H9 (cell line): ENCODE data around the gene CAMTA2. TPM values are rescaled to one million over a fixed set of nuclear protein-coding genes. Genes with fewer than 3 reads are reported as not detected.

Experiments
- DNase-seq: peaks from one replicate; pipeline ENCODE4 v3.0.0-alpha.2; 2017
- H2AFZ ChIP-seq: one replicate; pipeline ENCODE4 v1.6.1; 2013; ENCODE audit warnings: mild to moderate bottlenecking, low read length, control low read depth, moderate library complexity
- H2AK5ac ChIP-seq: 2 replicates; pipeline ENCODE4 v1.6.1; 2013; ENCODE audit warnings: low read length, control low read depth, mixed read lengths; ENCODE audit not compliant: insufficient read length
- H2BK120ac ChIP-seq: one replicate; pipeline ENCODE4 v1.6.1; 2013; ENCODE audit warnings: low read depth, mild to moderate bottlenecking, low read length, control low read depth, inconsistent platforms; ENCODE audit not compliant: poor library complexity, severe bottlenecking
- H2BK12ac ChIP-seq: 2 replicates; pipeline ENCODE4 v1.6.1; 2013; ENCODE audit warnings: low read length, control low read depth, mixed read lengths, low read depth; ENCODE audit not compliant: insufficient read length
- H2BK15ac ChIP-seq: 2 replicates; pipeline ENCODE4 v1.6.1; 2013; ENCODE audit warnings: low read depth, low read length, control low read depth
- H2BK20ac ChIP-seq: one replicate; pipeline ENCODE4 v1.6.1; 2013; ENCODE audit warnings: low read depth, mild to moderate bottlenecking, low read length, control low read depth, inconsistent platforms; ENCODE audit not compliant: poor library complexity, severe bottlenecking
- H2BK5ac ChIP-seq: 2 replicates; pipeline ENCODE4 v1.6.1; 2013; ENCODE audit warnings: low read length, control low read depth, mixed read lengths; ENCODE audit not compliant: insufficient read length
- H3K14ac ChIP-seq: 2 replicates; pipeline ENCODE4 v1.6.1; 2013; ENCODE audit warnings: low read length, control low read depth; ENCODE audit not compliant: insufficient read depth
- H3K18ac ChIP-seq: 2 replicates; pipeline ENCODE4 v1.6.1; 2013; ENCODE audit warnings: low read depth, mild to moderate bottlenecking, mixed read lengths, low read length, control low read depth; ENCODE audit not compliant: insufficient read length
- H3K23ac ChIP-seq: 2 replicates; pipeline ENCODE4 v1.6.1; 2013; ENCODE audit warnings: low read length, control low read depth, mixed read lengths, low read depth; ENCODE audit not compliant: insufficient read length
- H3K23me2 ChIP-seq: 2 replicates; pipeline ENCODE4 v1.6.1; 2013; ENCODE audit warnings: low read depth, mild to moderate bottlenecking, mixed read lengths, low read length, control low read depth; ENCODE audit not compliant: insufficient read length, poor library complexity, severe bottlenecking
- H3K27ac ChIP-seq: 2 replicates; pipeline ENCODE4 v1.5.1; 2013; ENCODE audit warnings: low read length, control low read depth, mixed read lengths, low read depth; ENCODE audit not compliant: insufficient read length
- H3K27me3 ChIP-seq: 2 replicates; pipeline ENCODE4 v1.6.1; 2013; ENCODE audit warnings: low read length, control low read depth, inconsistent platforms; ENCODE audit not compliant: insufficient read depth
- H3K4ac ChIP-seq: 2 replicates; pipeline ENCODE4 v1.6.1; 2013; ENCODE audit warnings: low read depth, mild to moderate bottlenecking, control low read depth, inconsistent platforms, low read length, moderate library complexity
- H3K4me1 ChIP-seq: 2 replicates; pipeline ENCODE4 v1.6.1; 2013; ENCODE audit warnings: low read length, control low read depth, inconsistent platforms; ENCODE audit not compliant: insufficient read depth
- H3K4me2 ChIP-seq: 2 replicates; pipeline ENCODE4 v1.6.1; 2013; ENCODE audit warnings: low read length, control low read depth, mixed read lengths; ENCODE audit not compliant: insufficient read length, insufficient read depth
- H3K56ac ChIP-seq: 2 replicates; pipeline ENCODE4 v1.6.1; 2013; ENCODE audit warnings: low read depth, mild to moderate bottlenecking, mixed read lengths, low read length, control low read depth; ENCODE audit not compliant: insufficient read length
- H3K79me1 ChIP-seq: 2 replicates; pipeline ENCODE4 v1.6.1; 2013; ENCODE audit warnings: low read depth, mild to moderate bottlenecking, moderate library complexity, low read length, control low read depth, inconsistent platforms; ENCODE audit not compliant: insufficient read depth, poor library complexity, severe bottlenecking
- H3K79me2 ChIP-seq: 2 replicates; pipeline ENCODE4 v1.6.1; 2013; ENCODE audit warnings: low read length, control low read depth, inconsistent platforms; ENCODE audit not compliant: insufficient read depth
- H3K9ac ChIP-seq: 2 replicates; pipeline ENCODE4 v1.6.1; 2013; ENCODE audit warnings: low read length, control low read depth, mixed read lengths; ENCODE audit not compliant: insufficient read length; ENCODE audit errors: extremely low read depth
- H3K9me3 ChIP-seq: one replicate; pipeline ENCODE4 v1.6.1; 2013; ENCODE audit warnings: low read depth, low read length, inconsistent platforms; ENCODE audit not compliant: control insufficient read depth
- H3T11ph ChIP-seq: one replicate; pipeline ENCODE4 v1.6.1; 2013; ENCODE audit warnings: mild to moderate bottlenecking, low read length, control low read depth, inconsistent platforms
- H4K20me1 ChIP-seq: one replicate; pipeline ENCODE4 v1.6.1; 2013; ENCODE audit not compliant: control insufficient read depth, insufficient read length, insufficient read depth
- H4K5ac ChIP-seq: 2 replicates; pipeline ENCODE4 v1.6.1; 2013; ENCODE audit warnings: low read depth, mild to moderate bottlenecking, mixed read lengths, low read length, control low read depth; ENCODE audit not compliant: insufficient read length
- H4K8ac ChIP-seq: replicated peaks from 2 replicates; pipeline ENCODE4 v1.6.1; 2013; ENCODE audit warnings: low read length, control low read depth, mixed read lengths, low read depth; ENCODE audit not compliant: insufficient read length
- H4K91ac ChIP-seq: 2 replicates; pipeline ENCODE4 v1.6.1; 2013; ENCODE audit warnings: low read depth, mild to moderate bottlenecking, moderate library complexity, mixed read lengths, low read length, control low read depth; ENCODE audit not compliant: insufficient read length
- H3K27ac Mint-ChIP-seq, 3 experiments: 2 replicates in 2 of 3; 3 replicates in 1 of 3; pipeline ENCODE4 v1.8.0; 2020 to 2021; ENCODE audit warnings: mixed read lengths in 3 of 3, mild to moderate bottlenecking in 1 of 3, moderate library complexity in 1 of 3
- H3K27me3 Mint-ChIP-seq: 2 replicates; pipeline ENCODE4 v1.8.0; 2021; ENCODE audit warnings: low read depth, mild to moderate bottlenecking, moderate library complexity, mixed read lengths
- H3K36me3 Mint-ChIP-seq, 3 experiments: 2 replicates in 2 of 3; 3 replicates in 1 of 3; pipeline ENCODE4 v1.8.0; 2020 to 2021; ENCODE audit warnings: low read depth in 3 of 3, mixed read lengths in 3 of 3; ENCODE audit not compliant: insufficient read depth in 1 of 3
- H3K4me1 Mint-ChIP-seq, 2 experiments: 2 replicates each; pipeline ENCODE4 v1.8.0; 2020; ENCODE audit warnings: mixed read lengths in 2 of 2
- H3K4me3 Mint-ChIP-seq, 2 experiments: 2 replicates in 1 of 2; 3 replicates in 1 of 2; pipeline ENCODE4 v1.8.0; 2020 to 2021; ENCODE audit warnings: mild to moderate bottlenecking in 2 of 2, mixed read lengths in 2 of 2, moderate library complexity in 1 of 2
- H3K9me3 Mint-ChIP-seq, 2 experiments: 2 replicates in 1 of 2; 3 replicates in 1 of 2; pipeline ENCODE4 v1.8.0; 2020; ENCODE audit warnings: mild to moderate bottlenecking in 2 of 2, mixed read lengths in 2 of 2, moderate library complexity in 1 of 2
- WGBS: extraction: QIAGEN DNeasy Blood & Tissue Kit; methylation state at CpG from one replicate; pipeline ENCODE4 v1.1.7; 2013; ENCODE audit warnings: missing lambda C conversion rate, low lambda C conversion rate, mixed read lengths; ENCODE audit not compliant: insufficient read length; ENCODE audit errors: extremely low coverage; 5-methylcytosine and 5-hydroxymethylcytosine counted together
- total RNA-seq: library from RNA; stranded (reverse); gene quantifications from 2 replicates; pipeline ENCODE4 v1.2.1, GENCODE V29; 2021
- TF ChIP-seq, protein P1 (sequence below): fragments of 200-600 bp; sonication (generic); conservative IDR thresholded peaks from 3 replicates; pipeline ENCODE4 v1.8.0; 2021; ENCODE audit warnings: antibody characterized with exemption, mild to moderate bottlenecking

Gene CAMTA2
- total RNA-seq, 1 experiment from 2014 or later, result 15.6 TPM

DNA sequence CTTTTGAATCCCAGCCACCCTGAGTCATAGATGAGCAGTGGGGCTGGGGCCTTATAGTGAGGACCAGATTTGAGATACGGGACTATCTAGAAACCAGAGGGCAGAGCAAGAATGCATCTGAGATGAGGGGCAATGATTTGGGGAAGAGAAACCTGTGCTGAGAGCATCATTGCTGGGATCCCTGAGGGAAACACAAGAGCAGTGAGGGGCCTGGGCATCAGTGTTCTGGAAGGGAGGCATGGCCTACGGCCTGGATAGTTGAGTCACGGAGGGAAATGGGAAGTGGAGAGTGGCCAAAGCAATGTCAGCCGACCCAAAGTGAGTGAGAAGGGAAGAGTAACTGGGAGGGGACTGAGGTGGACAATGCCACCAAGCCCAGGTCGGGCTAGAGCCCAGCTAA, 5.2 kb downstream of the CAMTA2 start:
- H3K9me3 Mint-ChIP-seq, result no peaks in the 10 kb centered on the region
- Histone ChIP-seq H4K20me1 (no peaks in the 10 kb centered on the region), H4K8ac (no peak overlapping the region), H3K9me3 (no peaks in the 10 kb centered on the region), H2AFZ (no peak overlapping the region), H2BK5ac (no peak overlapping the region), H3K14ac (no peak overlapping the region), H3K27me3 (peaks cover 12% of the 10 kb centered on the region; the same call in 1 of the 2 replicates), H3K18ac (no peak overlapping the region), H3K56ac (no peak overlapping the region), H3K79me2 (no peaks in the 10 kb centered on the region), H2BK15ac (no peak overlapping the region), H3T11ph (no peak overlapping the region), H3K4me1 (peaks cover 4% of the 10 kb centered on the region; the same call in 1 of the 2 replicates), H2BK120ac (no peak overlapping the region), H2BK20ac (no peak overlapping the region), H2BK12ac (no peak overlapping the region), H3K79me1 (no peaks in the 10 kb centered on the region), H3K4ac (no peak overlapping the region), H2AK5ac (no peak overlapping the region), H3K9ac (no peak overlapping the region), H3K23ac (no peak overlapping the region), H4K5ac (no peak overlapping the region), H3K4me2 (no peak overlapping the region), H3K27ac (no peak overlapping the region), H4K91ac (no peak overlapping the region), H3K23me2 (peaks cover 7% of the 10 kb centered on the region)
- H3K27ac Mint-ChIP-seq, result peak overlapping the region in 1 of 3 experiments; percentile 32; a peak in 1 of 7 replicates
- DNase-seq, result no peak
- peaks cover 15 to 16% of the 10 kb centered on the region in 2 experiments for H3K4me1 Mint-ChIP-seq
- peaks cover 71% of the 10 kb centered on the region for H3K27me3 Mint-ChIP-seq
- H3K4me3 Mint-ChIP-seq, result no peak overlapping the region
- WGBS, result no CpG with 5 or more reads among the region's 5 CpGs
- peaks cover 0 to 26% (median 4%) of the 10 kb centered on the region in 3 experiments; a peak in 3 of 7 replicates for H3K36me3 Mint-ChIP-seq
- TF ChIP-seq, protein P1, sequence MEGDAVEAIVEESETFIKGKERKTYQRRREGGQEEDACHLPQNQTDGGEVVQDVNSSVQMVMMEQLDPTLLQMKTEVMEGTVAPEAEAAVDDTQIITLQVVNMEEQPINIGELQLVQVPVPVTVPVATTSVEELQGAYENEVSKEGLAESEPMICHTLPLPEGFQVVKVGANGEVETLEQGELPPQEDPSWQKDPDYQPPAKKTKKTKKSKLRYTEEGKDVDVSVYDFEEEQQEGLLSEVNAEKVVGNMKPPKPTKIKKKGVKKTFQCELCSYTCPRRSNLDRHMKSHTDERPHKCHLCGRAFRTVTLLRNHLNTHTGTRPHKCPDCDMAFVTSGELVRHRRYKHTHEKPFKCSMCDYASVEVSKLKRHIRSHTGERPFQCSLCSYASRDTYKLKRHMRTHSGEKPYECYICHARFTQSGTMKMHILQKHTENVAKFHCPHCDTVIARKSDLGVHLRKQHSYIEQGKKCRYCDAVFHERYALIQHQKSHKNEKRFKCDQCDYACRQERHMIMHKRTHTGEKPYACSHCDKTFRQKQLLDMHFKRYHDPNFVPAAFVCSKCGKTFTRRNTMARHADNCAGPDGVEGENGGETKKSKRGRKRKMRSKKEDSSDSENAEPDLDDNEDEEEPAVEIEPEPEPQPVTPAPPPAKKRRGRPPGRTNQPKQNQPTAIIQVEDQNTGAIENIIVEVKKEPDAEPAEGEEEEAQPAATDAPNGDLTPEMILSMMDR, result no peak
